Measurements from ENCODE around the gene PAK6. TPM values are rescaled to one million over a fixed set of nuclear protein-coding genes. Genes with fewer than 3 reads are reported as not detected.

Gene PAK6
- polyA plus RNA-seq, 1 experiment = not detected

GRCh38 chr15:40297356-40297755 is 58.5 kb downstream of the PAK6 start:
- H3K36me3 ChIP-seq (ENCODE audit: control insufficient read depth, insufficient read depth, low read length) = no peaks in the 10 kb centered on the region
- peaks cover 20% of the 10 kb centered on the region for H3K27me3 ChIP-seq (ENCODE audit: control insufficient read depth, insufficient read depth, low read length)
- no peak overlapping the region for H3K4me3 ChIP-seq (ENCODE audit: low read depth, low read length)
- TF ChIP-seq CTCF (IDR thresholded peaks at IDR 0.05; ENCODE audit: insufficient read depth, low read depth, low read length) = no peak
- CTCF ChIA-PET = interaction anchor here (1.2 to 2.3 kb wide), 5 partner anchors 10 to 23 kb away, joined by 3 to 8 read pairs (median 6); partner anchors contain the start of gene PLCB2
- POLR2A ChIA-PET = no interaction called here
- DNase-seq (ENCODE audit: low read depth) = no peak

- H3K4me3 ChIP-seq (ENCODE audit: low read depth, low read length) = no peak overlapping the region
- CTCF ChIA-PET = interaction anchor here (0.9 to 2.3 kb wide), 5 partner anchors 9 to 70 kb away, joined by 3 to 8 read pairs (median 5); partner anchors contain the start of gene PLCB2
These were observed 59.5 kb downstream of the PAK6 start for GRCh38 chr15:40298216-40298935.

GRCh38 chr15:40300367-40300766 is 61.5 kb downstream of the PAK6 start:
- H3K4me3 ChIP-seq (ENCODE audit: low read depth, low read length) = no peak overlapping the region
- POLR2A ChIA-PET = no interaction called here
- CTCF ChIA-PET = no interaction called here
- H3K36me3 ChIP-seq (ENCODE audit: control insufficient read depth, insufficient read depth, low read length) = no peaks in the 10 kb centered on the region
- TF ChIP-seq CTCF (IDR thresholded peaks at IDR 0.05; ENCODE audit: insufficient read depth, low read depth, low read length) = no peak
- peaks cover 24% of the 10 kb centered on the region for H3K27me3 ChIP-seq (ENCODE audit: control insufficient read depth, insufficient read depth, low read length)
- DNase-seq (ENCODE audit: low read depth) = no peak

More at GRCh38 chr15:40298216-40298935, 59.5 kb downstream of the PAK6 start:
- TF ChIP-seq CTCF (IDR thresholded peaks at IDR 0.05; ENCODE audit: insufficient read depth, low read depth, low read length) = no peak
- no peak for DNase-seq (ENCODE audit: low read depth)
- Histone ChIP-seq H3K27me3 (ENCODE audit: control insufficient read depth, insufficient read depth, low read length) (peaks cover 23% of the 10 kb centered on the region), H3K36me3 (ENCODE audit: control insufficient read depth, insufficient read depth, low read length) (no peaks in the 10 kb centered on the region)
- POLR2A ChIA-PET = no interaction called here

- no peak for TF ChIP-seq CTCF (IDR thresholded peaks at IDR 0.05; ENCODE audit: insufficient read depth, low read depth, low read length)
- Histone ChIP-seq H3K36me3 (ENCODE audit: control insufficient read depth, insufficient read depth, low read length) (no peaks in the 10 kb centered on the region), H3K4me3 (ENCODE audit: low read depth, low read length) (no peak overlapping the region), H3K27me3 (ENCODE audit: control insufficient read depth, insufficient read depth, low read length) (peaks cover 23% of the 10 kb centered on the region)
- DNase-seq (ENCODE audit: low read depth) = no peak
- CTCF ChIA-PET = interaction anchor here (1.0 to 3.2 kb wide), 3 partner anchors 10 to 84 kb away, joined by 3 to 14 read pairs (median 3); no protein-coding TSS in a partner anchor
- POLR2A ChIA-PET = no interaction called here
These were observed 61.9 kb downstream of the PAK6 start for GRCh38 chr15:40300771-40301170.

GRCh38 chr15:40301467-40302179 is 62.8 kb downstream of the PAK6 start:
- POLR2A ChIA-PET = no interaction called here
- Histone ChIP-seq H3K27me3 (ENCODE audit: control insufficient read depth, insufficient read depth, low read length) (peaks cover 21% of the 10 kb centered on the region), H3K4me3 (ENCODE audit: low read depth, low read length) (no peak overlapping the region), H3K36me3 (ENCODE audit: control insufficient read depth, insufficient read depth, low read length) (no peaks in the 10 kb centered on the region)
- no peak for TF ChIP-seq CTCF (IDR thresholded peaks at IDR 0.05; ENCODE audit: insufficient read depth, low read depth, low read length)
- no peak for DNase-seq (ENCODE audit: low read depth)
- CTCF ChIA-PET = interaction anchor here (0.6 to 3.2 kb wide), 6 partner anchors 9 to 84 kb away, joined by 3 to 14 read pairs (median 4); no protein-coding TSS in a partner anchor

Measured in BJ (cell line).